GM12864 (cell line): ENCODE measurements around the gene NDUFA5.

Experiments
- DNase-seq: peaks from one replicate; pipeline ENCODE4 v3.0.0-alpha.2; 2011; ENCODE audit warnings: low read depth
- H3K4me3 ChIP-seq: 2 replicates; pipeline ENCODE4 v1.5.1; 2011; ENCODE audit warnings: mild to moderate bottlenecking, low read depth, low read length, control low read depth
- TF ChIP-seq, protein P1 (sequence below): IDR thresholded peaks from 2 replicates; pipeline ENCODE4 v1.5.1; 2011; ENCODE audit warnings: low read depth, mild to moderate bottlenecking, moderate library complexity, low read length, control low read depth, inconsistent platforms; ENCODE audit errors: missing control alignments

The NDUFA5 gene

DNA sequence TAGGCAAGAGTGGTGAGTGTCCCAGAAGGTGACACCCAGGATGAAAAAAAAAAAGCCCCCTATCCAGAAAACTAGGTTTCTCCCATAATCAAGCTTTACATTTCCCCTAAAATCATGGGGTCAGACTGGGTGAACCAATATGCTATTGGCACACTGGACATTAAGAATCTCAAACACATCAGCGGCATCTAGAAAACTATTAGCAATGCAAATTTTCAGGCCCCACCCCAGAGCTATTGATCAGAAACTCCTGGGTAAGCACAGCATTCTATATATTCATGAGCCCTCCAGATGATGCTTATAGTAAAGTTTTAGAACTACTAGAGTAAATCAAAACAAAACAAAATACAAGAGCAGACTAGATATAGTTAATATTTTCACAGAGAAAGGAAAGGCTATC lies 59.6 kb downstream of the NDUFA5 start:
- TF ChIP-seq, protein P1, sequence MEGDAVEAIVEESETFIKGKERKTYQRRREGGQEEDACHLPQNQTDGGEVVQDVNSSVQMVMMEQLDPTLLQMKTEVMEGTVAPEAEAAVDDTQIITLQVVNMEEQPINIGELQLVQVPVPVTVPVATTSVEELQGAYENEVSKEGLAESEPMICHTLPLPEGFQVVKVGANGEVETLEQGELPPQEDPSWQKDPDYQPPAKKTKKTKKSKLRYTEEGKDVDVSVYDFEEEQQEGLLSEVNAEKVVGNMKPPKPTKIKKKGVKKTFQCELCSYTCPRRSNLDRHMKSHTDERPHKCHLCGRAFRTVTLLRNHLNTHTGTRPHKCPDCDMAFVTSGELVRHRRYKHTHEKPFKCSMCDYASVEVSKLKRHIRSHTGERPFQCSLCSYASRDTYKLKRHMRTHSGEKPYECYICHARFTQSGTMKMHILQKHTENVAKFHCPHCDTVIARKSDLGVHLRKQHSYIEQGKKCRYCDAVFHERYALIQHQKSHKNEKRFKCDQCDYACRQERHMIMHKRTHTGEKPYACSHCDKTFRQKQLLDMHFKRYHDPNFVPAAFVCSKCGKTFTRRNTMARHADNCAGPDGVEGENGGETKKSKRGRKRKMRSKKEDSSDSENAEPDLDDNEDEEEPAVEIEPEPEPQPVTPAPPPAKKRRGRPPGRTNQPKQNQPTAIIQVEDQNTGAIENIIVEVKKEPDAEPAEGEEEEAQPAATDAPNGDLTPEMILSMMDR, result no peak
- no peak for DNase-seq
- H3K4me3 ChIP-seq, result no peak overlapping the region

DNA sequence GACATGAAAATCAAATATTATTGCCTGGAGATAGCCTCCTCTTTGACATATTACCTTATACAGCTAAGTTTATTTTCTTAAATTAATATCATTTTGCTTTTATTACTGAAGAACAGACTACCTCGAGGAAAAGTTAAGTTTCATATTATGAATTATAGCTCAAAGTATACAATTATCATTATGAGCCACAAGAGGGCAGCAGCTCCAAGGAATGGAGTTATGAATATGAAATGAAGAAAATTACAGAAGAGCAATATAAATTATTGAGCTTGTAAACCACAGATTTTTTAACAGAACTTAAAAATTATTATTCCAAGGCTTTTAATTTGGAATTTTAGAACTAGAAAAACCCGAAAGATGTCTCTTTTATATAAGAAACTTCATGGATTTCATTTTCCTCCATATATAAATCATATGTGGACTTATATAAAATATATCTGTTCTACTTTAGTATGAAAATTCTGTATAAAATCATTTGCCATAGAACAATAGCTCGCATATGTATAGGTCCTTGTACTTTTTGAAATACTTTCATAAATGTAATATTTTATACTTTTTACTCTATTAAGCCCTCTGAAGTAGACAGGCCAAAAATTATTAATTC lies 63.3 kb downstream of the NDUFA5 start:
- H3K4me3 ChIP-seq, result no peak overlapping the region
- DNase-seq, result no peak
- TF ChIP-seq, protein P1, result peak; percentile 44

DNA sequence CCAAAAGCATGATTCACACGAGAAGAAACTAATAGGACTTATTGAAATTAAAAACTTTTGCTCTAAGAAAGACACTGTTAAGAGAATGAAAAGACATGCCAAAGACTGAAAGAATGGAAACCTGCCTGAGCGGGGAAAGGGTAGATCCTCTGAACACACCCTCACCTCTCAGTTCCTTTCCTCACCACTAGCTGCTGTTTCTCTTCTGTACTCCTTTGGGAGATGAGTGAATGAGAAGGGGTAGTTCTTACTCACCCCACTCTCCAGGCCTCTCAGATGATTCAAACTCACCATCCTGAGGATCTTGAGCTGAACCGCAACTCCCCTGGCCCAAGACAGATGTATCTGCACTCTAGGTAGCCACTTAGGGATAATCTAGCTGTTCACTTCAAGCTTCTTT lies 65.1 kb downstream of the NDUFA5 start:
- H3K4me3 ChIP-seq, result no peak overlapping the region
- DNase-seq, result no peak
- TF ChIP-seq, protein P1, result peak; percentile 41
